ENCODE results near the gene ACTA2. TPM values are rescaled to one million over a fixed set of nuclear protein-coding genes. Genes with fewer than 3 reads are reported as not detected.

ACTA2 gene
- total and polyA plus RNA-seq, 2 donors (not counting 1 experiment from before 2014, with no cell fraction given), result 78.4 to 2,788 TPM

GRCh38 chr10:88899886-88900285 is 52.7 kb downstream of the ACTA2 start:
- Histone ChIP-seq H3K9me3 (ENCODE audit: control insufficient read depth, insufficient read depth, low read depth, low read length) (no peaks in the 10 kb centered on the region), H3K27ac (ENCODE audit: insufficient read depth, low read length) (no peak overlapping the region), H3K4me1 (ENCODE audit: control insufficient read depth, extremely low read depth, insufficient read depth, low read length) (peaks cover 34% of the 10 kb centered on the region), H3K4me2 (ENCODE audit: extremely low read depth, insufficient read depth, low read length) (no peak overlapping the region), H3K9ac (ENCODE audit: insufficient read depth, low read length) (no peak overlapping the region), H3K27me3 (ENCODE audit: control insufficient read depth, insufficient read depth, low read length) (no peaks in the 10 kb centered on the region), H3K79me2 (ENCODE audit: control insufficient read depth, insufficient read depth, low read length) (peaks cover 65% of the 10 kb centered on the region), H4K20me1 (ENCODE audit: control insufficient read depth, extremely low read depth, insufficient read depth, low read length) (no peaks in the 10 kb centered on the region), H3K4me3 (replicated peaks in 1 of 4; ENCODE audit: control extremely low read depth in 1 of 4, insufficient read depth in 1 of 4, low read depth in 3 of 4, low read length in 4 of 4) (no peak overlapping the region), H3K36me3 (ENCODE audit: control insufficient read depth, insufficient read depth, low read length) (peaks cover 7% of the 10 kb centered on the region), H2AFZ (ENCODE audit: low read length) (no peak overlapping the region)
- DNase-seq (ENCODE audit: low read depth in 2 of 2), result no peak
- TF ChIP-seq EZH2 (IDR thresholded peaks at IDR 0.05; ENCODE audit: low read length, missing control alignments) (no peak), CTCF (conservative IDR thresholded peaks at IDR 0.05 in 1 of 2, IDR thresholded peaks at IDR 0.05 in 1 of 2; ENCODE audit: low read depth in 1 of 2, low read length in 2 of 2) (no peak)

GRCh38 chr10:88898727-88899126 is 53.8 kb downstream of the ACTA2 start:
- Histone ChIP-seq H3K27ac (ENCODE audit: insufficient read depth, low read length) (no peak overlapping the region), H3K4me1 (ENCODE audit: control insufficient read depth, extremely low read depth, insufficient read depth, low read length) (peaks cover 36% of the 10 kb centered on the region)

More at GRCh38 chr10:88898727-88899126, 53.8 kb downstream of the ACTA2 start:
- Histone ChIP-seq H3K79me2 (ENCODE audit: control insufficient read depth, insufficient read depth, low read length) (peaks cover 74% of the 10 kb centered on the region), H3K36me3 (ENCODE audit: control insufficient read depth, insufficient read depth, low read length) (peaks cover 2% of the 10 kb centered on the region), H2AFZ (ENCODE audit: low read length) (no peak overlapping the region), H3K9ac (ENCODE audit: insufficient read depth, low read length) (no peak overlapping the region), H3K4me3 (replicated peaks in 1 of 4; ENCODE audit: control extremely low read depth in 1 of 4, insufficient read depth in 1 of 4, low read depth in 3 of 4, low read length in 4 of 4) (no peak overlapping the region), H4K20me1 (ENCODE audit: control insufficient read depth, extremely low read depth, insufficient read depth, low read length) (no peaks in the 10 kb centered on the region), H3K27me3 (ENCODE audit: control insufficient read depth, insufficient read depth, low read length) (no peaks in the 10 kb centered on the region), H3K9me3 (ENCODE audit: control insufficient read depth, insufficient read depth, low read depth, low read length) (no peaks in the 10 kb centered on the region), H3K4me2 (ENCODE audit: extremely low read depth, insufficient read depth, low read length) (no peak overlapping the region)
- DNase-seq (ENCODE audit: low read depth in 2 of 2), result no peak
- no peak for TF ChIP-seq CTCF (conservative IDR thresholded peaks at IDR 0.05 in 1 of 2, IDR thresholded peaks at IDR 0.05 in 1 of 2; ENCODE audit: low read depth in 1 of 2, low read length in 2 of 2)
- TF ChIP-seq EZH2 (IDR thresholded peaks at IDR 0.05; ENCODE audit: low read length, missing control alignments), result no peak

All from fibroblast of lung (primary cell).